H1 (cell line): ENCODE data around the gene CDC42EP1. TPM values are rescaled to one million over a fixed set of nuclear protein-coding genes. Genes with fewer than 3 reads are reported as not detected.

Experiments
- CTCF ChIA-PET: fragments of 300-600 bp; sonication (Branson Sonifier 250); formaldehyde crosslinking; loops from one replicate; lab custom pipeline; 2021; ENCODE audit not compliant: partially characterized antibody; lab: Charles Lee
- POLR2A ChIA-PET: fragments of 300-600 bp; sonication (Branson Sonifier 250); formaldehyde crosslinking; loops from one replicate; lab custom pipeline; 2021; ENCODE audit warnings: inconsistent platforms; ENCODE audit not compliant: partially characterized antibody; lab: Charles Lee
- DNase-seq, 2 experiments: peaks; one replicate each; pipeline versions ENCODE4 v3.0.0 to v3.0.0-alpha.2; 2010 to 2022; ENCODE audit warnings: low spot score in 2 of 2, low read depth in 1 of 2, mixed read lengths in 1 of 2
- FAIRE-seq: peaks from 2 replicates; lab custom pipeline; 2011; peaks lifted over from hg19 to GRCh38; lab: Jason Lieb, UNC
- H2AFZ ChIP-seq: 2 replicates; pipeline ENCODE4 v1.8.1; 2012; ENCODE audit warnings: low read length, inconsistent platforms
- H2AK5ac ChIP-seq: 2 replicates; pipeline ENCODE4 v1.6.1; 2013; ENCODE audit warnings: low read depth, low read length
- H2BK120ac ChIP-seq: replicated peaks from 2 replicates; pipeline ENCODE3; 2013; ENCODE audit warnings: low read depth, low read length, inconsistent platforms
- H2BK12ac ChIP-seq: 2 replicates; pipeline ENCODE4 v1.6.1; 2013; ENCODE audit warnings: low read depth, low read length
- H2BK15ac ChIP-seq: 2 replicates; pipeline ENCODE4 v1.6.1; 2013; ENCODE audit warnings: low read length
- H2BK20ac ChIP-seq: 2 replicates; pipeline ENCODE4 v1.6.1; 2013; ENCODE audit warnings: low read length
- H2BK5ac ChIP-seq: 2 replicates; pipeline ENCODE4 v1.6.1; 2013; ENCODE audit warnings: low read depth, low read length
- H3K14ac ChIP-seq: 2 replicates; pipeline ENCODE4 v1.6.1; 2013; ENCODE audit warnings: inconsistent platforms; ENCODE audit not compliant: insufficient read length
- H3K18ac ChIP-seq: 2 replicates; pipeline ENCODE4 v1.6.1; 2013; ENCODE audit warnings: low read length; ENCODE audit errors: extremely low read depth
- H3K23ac ChIP-seq: 2 replicates; pipeline ENCODE4 v1.6.1; 2013; ENCODE audit warnings: inconsistent platforms; ENCODE audit not compliant: insufficient read length
- H3K23me2 ChIP-seq: 2 replicates; pipeline ENCODE4 v1.6.1; 2013; ENCODE audit warnings: low read depth, low read length
- H3K27ac ChIP-seq: 2 replicates; pipeline ENCODE4 v1.6.1; 2011; ENCODE audit warnings: low read depth, low read length, inconsistent platforms
- H3K27me3 ChIP-seq, 4 experiments: replicated peaks in 1 of 4; 1 replicate in 1 of 4; 2 replicates in 3 of 4; pipeline versions ENCODE4 v1.6.1 to v1.8.1; 2011 to 2013; ENCODE audit warnings: low read length in 3 of 4, mild to moderate bottlenecking in 3 of 4, inconsistent platforms in 2 of 4, mixed read lengths in 2 of 4, moderate library complexity in 1 of 4; ENCODE audit not compliant: control insufficient read depth in 3 of 4, insufficient read depth in 3 of 4; ENCODE audit errors: extremely low read depth in 1 of 4
- H3K36me3 ChIP-seq, 4 experiments: 2 replicates each; pipeline versions ENCODE4 v1.6.1 to v1.8.1; 2011 to 2013; ENCODE audit warnings: mild to moderate bottlenecking in 4 of 4, low read length in 3 of 4, moderate library complexity in 2 of 4, control low read depth in 1 of 4, inconsistent platforms in 1 of 4; ENCODE audit not compliant: insufficient read depth in 4 of 4, control insufficient read depth in 2 of 4
- H3K4ac ChIP-seq: replicated peaks from 2 replicates; pipeline ENCODE3; 2013; ENCODE audit warnings: low read length, low read depth, mixed read lengths, inconsistent platforms; ENCODE audit not compliant: insufficient read length
- H3K4me1 ChIP-seq, 4 experiments: replicated peaks in 1 of 4; 1 replicate in 1 of 4; 2 replicates in 3 of 4; pipeline versions ENCODE4 v1.6.1 to v1.8.1; 2011 to 2013; ENCODE audit warnings: low read length in 3 of 4, inconsistent platforms in 2 of 4, mixed read lengths in 1 of 4; ENCODE audit not compliant: insufficient read depth in 4 of 4, control insufficient read depth in 3 of 4
- H3K4me2 ChIP-seq, 2 experiments: 2 replicates each; pipeline versions ENCODE4 v1.6.1 to v1.8.1; 2011 to 2013; ENCODE audit warnings: low read depth in 2 of 2, low read length in 2 of 2, control low read depth in 1 of 2, inconsistent platforms in 1 of 2, mild to moderate bottlenecking in 1 of 2; ENCODE audit not compliant: insufficient read depth in 1 of 2
- H3K4me3 ChIP-seq, 4 experiments: fragments of 200-600, 300-600 bp in 1 of 4; sonication (generic), shearing (Covaris generic), sonication (Bioruptor Twin) in 1 of 4; 2 replicates each; pipeline versions ENCODE4 v1.5.1 to v1.8.1; 2011 to 2016; ENCODE audit warnings: low read length in 4 of 4, low read depth in 3 of 4, control low read depth in 2 of 4, inconsistent platforms in 2 of 4, mild to moderate bottlenecking in 2 of 4, mixed read lengths in 1 of 4, moderate library complexity in 1 of 4; ENCODE audit not compliant: insufficient read depth in 2 of 4; ENCODE audit errors: extremely low read depth in 1 of 4
- H3K56ac ChIP-seq: replicated peaks from 2 replicates; pipeline ENCODE3; 2013; ENCODE audit warnings: low read depth, mild to moderate bottlenecking, mixed read lengths, low read length, inconsistent platforms; ENCODE audit not compliant: insufficient read length
- H3K79me1 ChIP-seq: 2 replicates; pipeline ENCODE4 v1.6.1; 2013; ENCODE audit warnings: low read depth, low read length, control low read depth
- H3K79me2 ChIP-seq, 2 experiments: 2 replicates each; pipeline versions ENCODE4 v1.6.1 to v1.8.1; 2012 to 2013; ENCODE audit warnings: low read length in 2 of 2, mild to moderate bottlenecking in 2 of 2, inconsistent platforms in 1 of 2; ENCODE audit not compliant: insufficient read depth in 2 of 2, control insufficient read depth in 1 of 2
- H3K9ac ChIP-seq, 4 experiments: replicated peaks in 1 of 4; 1 replicate in 1 of 4; 2 replicates in 3 of 4; pipeline versions ENCODE4 v1.6.1 to v1.8.1; 2011 to 2013; ENCODE audit warnings: low read depth in 3 of 4, low read length in 3 of 4, control low read depth in 2 of 4, mild to moderate bottlenecking in 2 of 4, moderate library complexity in 2 of 4, inconsistent platforms in 1 of 4; ENCODE audit errors: extremely low read depth in 1 of 4
- H3K9me3 ChIP-seq, 2 experiments: 2 replicates each; pipeline versions ENCODE4 v1.6.1 to v1.8.1; 2012 to 2013; ENCODE audit warnings: mild to moderate bottlenecking in 2 of 2, moderate library complexity in 2 of 2, control low read depth in 1 of 2, inconsistent platforms in 1 of 2, low read depth in 1 of 2, low read length in 1 of 2, mixed read lengths in 1 of 2; ENCODE audit not compliant: insufficient read depth in 2 of 2
- H4K20me1 ChIP-seq, 2 experiments: replicated peaks in 1 of 2; 2 replicates each; pipeline versions ENCODE3 to v1.8.1; 2011 to 2013; ENCODE audit warnings: inconsistent platforms in 2 of 2, low read length in 2 of 2, mild to moderate bottlenecking in 1 of 2; ENCODE audit not compliant: insufficient read depth in 2 of 2, control insufficient read depth in 1 of 2
- H4K5ac ChIP-seq: 2 replicates; pipeline ENCODE4 v1.6.1; 2013; ENCODE audit warnings: low read length, low read depth, mixed read lengths, inconsistent platforms; ENCODE audit not compliant: insufficient read length
- H4K8ac ChIP-seq: 2 replicates; pipeline ENCODE4 v1.8.0; 2013; ENCODE audit warnings: mild to moderate bottlenecking, moderate library complexity, low read length, inconsistent platforms; ENCODE audit not compliant: insufficient read depth; ENCODE audit errors: extremely low read depth
- H4K91ac ChIP-seq: replicated peaks from 2 replicates; pipeline ENCODE3; 2013; ENCODE audit warnings: low read length, mixed read lengths, inconsistent platforms; ENCODE audit not compliant: insufficient read length
- BRCA1 ChIP-seq: IDR thresholded peaks from 2 replicates; pipeline ENCODE4 v1.6.1; 2012; ENCODE audit warnings: low read depth, low read length, improper control_type of control experiment
- CBX5 ChIP-seq: fragments of 300-800, 300-1000 bp; sonication (generic); IDR thresholded peaks from 2 replicates; pipeline ENCODE4 v1.7.1; 2016; ENCODE audit warnings: antibody characterized with exemption, low read length, low read depth
- CBX8 ChIP-seq: fragments of 300-800, 300-1000 bp; sonication (generic); IDR thresholded peaks from 2 replicates; pipeline ENCODE4 v1.7.1; 2016; ENCODE audit warnings: low read depth, low read length, borderline replicate concordance
- CTBP2 ChIP-seq: IDR thresholded peaks from 2 replicates; pipeline ENCODE4 v1.7.0; 2011; ENCODE audit warnings: borderline replicate concordance, mild to moderate bottlenecking, moderate library complexity, mixed read lengths, low read length; ENCODE audit not compliant: insufficient read depth, insufficient read length
- POLR2A ChIP-seq, 2 experiments: IDR thresholded peaks; 1 replicate in 1 of 2; 2 replicates in 1 of 2; pipeline ENCODE4 v1.6.1; 2011; ENCODE audit warnings: low read depth in 2 of 2, low read length in 2 of 2, mild to moderate bottlenecking in 2 of 2; ENCODE audit errors: control extremely low read depth in 1 of 2
- POLR2AphosphoS5 ChIP-seq: IDR thresholded peaks from 2 replicates; pipeline ENCODE4 v1.6.1; 2011; ENCODE audit warnings: low read depth, low read length
- RBBP5 ChIP-seq: IDR thresholded peaks from 2 replicates; pipeline ENCODE4 v1.7.1; 2012; ENCODE audit warnings: low read depth, mild to moderate bottlenecking, inconsistent platforms, low read length, moderate library complexity, borderline replicate concordance
- SUZ12 ChIP-seq: fragments of 200-600 bp; sonication (generic); IDR thresholded peaks from 2 replicates; pipeline ENCODE4 v1.6.1; 2012; ENCODE audit warnings: mild to moderate bottlenecking, inconsistent platforms, low read length, moderate library complexity, mixed read lengths
- TAF7 ChIP-seq: optimal IDR thresholded peaks from 2 replicates; pipeline ENCODE3; 2011; ENCODE audit warnings: low read depth, mild to moderate bottlenecking, inconsistent platforms, low read length, moderate library complexity, borderline replicate concordance
- TCF12 ChIP-seq: IDR thresholded peaks from 2 replicates; pipeline ENCODE4 v1.6.1; 2011; ENCODE audit warnings: low read depth, mild to moderate bottlenecking, low read length
- WGBS, 2 experiments: shearing (Covaris generic) in 1 of 2; methylation state at CpG; one replicate each; pipeline versions ENCODE4 v1.1.6 to v1.1.7; 2013 to 2015; ENCODE audit warnings: low lambda C conversion rate in 2 of 2, mixed read lengths in 2 of 2, inconsistent platforms in 1 of 2, low coverage in 1 of 2, missing lambda C conversion rate in 1 of 2; ENCODE audit not compliant: insufficient replicate concordance in 2 of 2, insufficient coverage in 1 of 2, insufficient read length in 1 of 2; ENCODE audit errors: extremely low coverage in 1 of 2, missing lambda C conversion rate in 1 of 2; 5-methylcytosine and 5-hydroxymethylcytosine counted together
- polyA plus RNA-seq, 7 experiments: library from polyadenylated mRNA; depleted of rRNA in 3 of 7; stranded (reverse) in 5 of 7; unstranded in 2 of 7; fragments of >200 nt in 5 of 7; fragments of 200-250 nt in 2 of 7; gene quantifications; 1 replicate in 5 of 7; 2 replicates in 1 of 7; 4 replicates in 1 of 7; pipeline versions ENCODE4 v1.2.1 to v1.2.3, GENCODE V29; 2011 to 2013; ENCODE audit warnings: missing spikeins in 2 of 7, mixed read lengths in 2 of 7
- total RNA-seq: library from RNA; stranded (reverse); fragmentation: NEBNext Ultra II Directional; extraction: Animal tissue kit (Norgen Biotek cat#: 25700); gene quantifications from 2 replicates; pipeline ENCODE4 v1.2.1, GENCODE V29; 2021

Gene CDC42EP1
- total and polyA plus RNA-seq, 2 of the 8 experiments (the other 6 are each of a cell fraction or from before 2014, with no cell fraction given), result 8.3 to 11.2 TPM

DNA sequence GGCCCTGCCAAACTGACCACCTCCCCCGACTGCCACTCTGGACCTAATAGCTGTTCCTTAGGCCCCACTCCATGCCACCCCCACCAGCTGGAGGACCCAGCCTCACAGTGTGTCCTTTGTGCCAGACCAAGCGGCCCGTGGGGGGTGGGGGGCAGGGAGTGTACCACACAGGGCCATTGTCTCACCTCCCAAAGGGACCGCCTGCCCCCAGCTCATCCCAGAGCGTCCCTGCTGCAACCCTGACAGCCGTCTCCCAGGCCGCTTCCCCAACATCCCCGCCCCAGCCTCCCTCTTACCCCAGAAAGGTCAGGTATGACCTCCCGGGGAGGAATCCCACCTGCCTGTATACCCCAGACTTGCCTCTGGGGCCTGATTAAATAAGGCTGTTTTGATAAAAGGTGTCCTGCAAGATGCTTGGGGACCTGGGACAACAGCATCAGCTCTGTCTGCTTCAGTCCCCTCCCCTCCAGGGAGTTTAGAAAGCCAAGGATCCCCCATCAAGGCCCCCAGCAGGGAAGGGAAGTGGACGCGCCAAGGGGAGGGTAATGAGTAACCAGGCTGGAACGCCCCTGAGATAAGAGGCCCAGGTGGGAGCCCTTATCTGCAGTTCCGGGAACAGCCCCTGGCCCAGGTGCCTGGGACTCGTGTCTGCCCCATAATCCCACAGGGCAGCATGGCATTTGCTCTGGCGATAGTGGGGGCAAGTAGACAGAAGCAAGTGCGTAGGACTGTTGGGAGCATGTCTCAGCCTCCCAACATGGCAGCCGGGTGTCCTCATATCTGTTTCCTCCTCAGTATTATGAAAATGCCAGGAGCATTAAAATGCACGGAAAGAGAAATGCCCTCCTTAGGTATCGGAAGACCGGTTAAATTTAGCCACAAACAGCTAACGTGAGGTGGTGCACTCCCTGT lies 9.0 kb downstream of the CDC42EP1 start:
- Histone ChIP-seq H4K5ac (no peak overlapping the region), H3K36me3 (no peaks in the 10 kb centered on the region), H2BK20ac (peak overlapping the region; percentile 62; the same call in 1 of the 2 replicates), H3K4me1 (peaks cover 9 to 21% (median 16%) of the 10 kb centered on the region in 4 experiments), H4K20me1 (no peaks in the 10 kb centered on the region), H4K8ac (no peak overlapping the region), H2BK5ac (peak overlapping the region; percentile 57), H3K14ac (no peak overlapping the region), H3K9me3 (no peaks in the 10 kb centered on the region), H3K79me2 (no peaks in the 10 kb centered on the region), H2BK120ac (no peak overlapping the region), H3K4me2 (peak overlapping the region; percentile 23; a peak in 2 of 4 replicates), H2AK5ac (no peak overlapping the region), H3K27me3 (no peaks in the 10 kb centered on the region; a peak in 1 of 7 replicates), H3K27ac (no peak overlapping the region; the same call in 1 of the 2 replicates), H2BK15ac (peak overlapping the region; percentile 97; the same call in 1 of the 2 replicates), H3K4ac (no peak overlapping the region), H3K9ac (no peak overlapping the region), H3K23ac (no peak overlapping the region), H2BK12ac (peak overlapping the region; percentile 75; the same call in 1 of the 2 replicates), H3K23me2 (no peaks in the 10 kb centered on the region), H4K91ac (peak overlapping the region; percentile 66), H3K79me1 (no peaks in the 10 kb centered on the region), H3K18ac (peak overlapping the region; percentile 48; the same call in 1 of the 2 replicates), H2AFZ (no peak overlapping the region), H3K56ac (no peak overlapping the region), H3K4me3 (no peak overlapping the region)
- CTCF ChIA-PET, result interaction anchor here (0.6 to 39.4 kb wide), 19 partner anchors 8 to 310 kb away, joined by 3 to 1347 read pairs (median 6); partner anchors contain the start of genes GALR3, GGA1 and LGALS2
- POLR2A ChIA-PET, result interaction anchor here (0.7 to 12.2 kb wide), 6 partner anchors 7 to 47 kb away, joined by 3 to 198 read pairs (median 6); no protein-coding TSS in a partner anchor
- DNase-seq (no peak), FAIRE-seq (no peak)
- TF ChIP-seq CBX8, result no peak
- peak; percentile 51 for TF ChIP-seq CTBP2
- no peak for TF ChIP-seq CBX5
- TF ChIP-seq BRCA1, result no peak
- no peak for TF ChIP-seq RBBP5
- TF ChIP-seq POLR2AphosphoS5, result no peak
- TF ChIP-seq TCF12, result 0 out of 2 replicates have a peak, but pooled peaks have one; percentile 28
- TF ChIP-seq POLR2A (IDR thresholded peaks at IDR 0.05; ENCODE audit: control extremely low read depth in 1 of 2, low read depth in 2 of 2, low read length in 2 of 2), result no peak
- no peak for TF ChIP-seq SUZ12
- TF ChIP-seq TAF7, result no peak
- 53% methylated on average over 18 of the region's 21 CpGs; no CpG with 5 or more reads in 1 of the 2 experiments for WGBS, 2 experiments
